GM23338 (cell line): ENCODE measurements around the gene SNAPC4. TPM values are rescaled to one million over a fixed set of nuclear protein-coding genes. Genes with fewer than 3 reads are reported as not detected.

Experiments used
- CREB1 ChIP-seq: fragments of 250-450 bp; sonication (Bioruptor Pico); IDR thresholded peaks from 2 replicates; pipeline ENCODE4 v1.5.0; 2020; ENCODE audit warnings: low read depth, mild to moderate bottlenecking, moderate library complexity
- CTCF ChIP-seq, 2 experiments: fragments of 200-600 bp in 1 of 2; sonication (generic) in 1 of 2; conservative IDR thresholded peaks; 2 replicates each; pipeline versions ENCODE4 v1.5.1 to v1.6.1; 2016 to 2017; ENCODE audit warnings: antibody characterized with exemption in 2 of 2, low read depth in 2 of 2, mild to moderate bottlenecking in 2 of 2, moderate library complexity in 1 of 2
- EZH2 ChIP-seq: fragments of 200-600 bp; sonication (generic); IDR thresholded peaks from one replicate; pipeline ENCODE4 v1.8.0; 2017; ENCODE audit warnings: antibody characterized with exemption, mild to moderate bottlenecking, low read depth; ENCODE audit not compliant: unreplicated experiment
- EZH2phosphoT487 ChIP-seq: fragments of 200-600 bp; sonication (generic); IDR thresholded peaks from one replicate; pipeline ENCODE4 v1.8.1; 2018; ENCODE audit warnings: antibody characterized with exemption; ENCODE audit not compliant: unreplicated experiment
- JUNB ChIP-seq: IDR thresholded peaks from one replicate; pipeline ENCODE4 v1.6.1; 2016; ENCODE audit warnings: antibody characterized with exemption; ENCODE audit not compliant: unreplicated experiment
- NANOG ChIP-seq: IDR thresholded peaks from 2 replicates; pipeline ENCODE4 v1.6.1; 2016; ENCODE audit warnings: antibody characterized with exemption, borderline replicate concordance
- POLR2AphosphoS5 ChIP-seq: IDR thresholded peaks from 2 replicates; pipeline ENCODE4 v1.6.1; 2016; ENCODE audit warnings: antibody characterized with exemption, low read depth
- STAT1 ChIP-seq: IDR thresholded peaks from one replicate; pipeline ENCODE4 v1.6.1; 2016; ENCODE audit warnings: antibody characterized with exemption; ENCODE audit not compliant: unreplicated experiment
- ZNF114 ChIP-seq: fragments of 250-450 bp; sonication (Bioruptor Pico); IDR thresholded peaks from 2 replicates; pipeline ENCODE4 v1.5.0; 2020; ENCODE audit warnings: mild to moderate bottlenecking, moderate library complexity
- ZNF331 ChIP-seq: fragments of 250-450 bp; sonication (Bioruptor Pico); IDR thresholded peaks from 2 replicates; pipeline ENCODE4 v1.5.0; 2020; ENCODE audit warnings: low read depth, mild to moderate bottlenecking, moderate library complexity
- ZNF462 ChIP-seq: fragments of 250-450 bp; sonication (Bioruptor Pico); IDR thresholded peaks from 2 replicates; pipeline ENCODE4 v1.5.0; 2020; ENCODE audit warnings: mild to moderate bottlenecking, moderate library complexity
- polyA plus RNA-seq: library from polyadenylated mRNA; unstranded; fragments of >200 nt; fragmentation: Nextera tagmentation; extraction: Ambion mirVana; gene quantifications from 2 replicates; pipeline ENCODE4 v1.2.1, GENCODE V29; 2016
- total RNA-seq: library from RNA; depleted of rRNA; stranded (reverse); fragments of >200 nt; shearing (Covaris generic); gene quantifications from 2 replicates; pipeline ENCODE4 v1.2.3, GENCODE V29; 2014
- TF ChIP-seq, protein P1 (sequence below): IDR thresholded peaks from 2 replicates; pipeline ENCODE4 v1.6.1; 2016; ENCODE audit warnings: antibody characterized with exemption

The SNAPC4 gene
- total and polyA plus RNA-seq, 2 experiments from 2014 or later = 8.8 to 22.7 TPM

- TF ChIP-seq ZNF462 (no peak), CREB1 (CRISPR knock-in tag) (no peak), CTCF (conservative IDR thresholded peaks at IDR 0.05; ENCODE audit: low read depth in 2 of 2) (no peak), EZH2phosphoT487 (no peak), JUNB (no peak), ZNF331 (CRISPR knock-in tag) (no peak), POLR2AphosphoS5 (no peak), ZNF114 (no peak), STAT1 (no peak), EZH2 (no peak), NANOG (no peak)
- TF ChIP-seq, protein P1, sequence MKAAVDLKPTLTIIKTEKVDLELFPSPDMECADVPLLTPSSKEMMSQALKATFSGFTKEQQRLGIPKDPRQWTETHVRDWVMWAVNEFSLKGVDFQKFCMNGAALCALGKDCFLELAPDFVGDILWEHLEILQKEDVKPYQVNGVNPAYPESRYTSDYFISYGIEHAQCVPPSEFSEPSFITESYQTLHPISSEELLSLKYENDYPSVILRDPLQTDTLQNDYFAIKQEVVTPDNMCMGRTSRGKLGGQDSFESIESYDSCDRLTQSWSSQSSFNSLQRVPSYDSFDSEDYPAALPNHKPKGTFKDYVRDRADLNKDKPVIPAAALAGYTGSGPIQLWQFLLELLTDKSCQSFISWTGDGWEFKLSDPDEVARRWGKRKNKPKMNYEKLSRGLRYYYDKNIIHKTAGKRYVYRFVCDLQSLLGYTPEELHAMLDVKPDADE = no peak
Measured at GRCh38 chr9:136361754-136362449, 38.1 kb downstream of the SNAPC4 start (continued).
